Fibroblast of peridontal ligament (primary cell): Measurements from ENCODE around the gene ARHGAP15.

Experiments
- DNase-seq: peaks from one replicate; pipeline ENCODE4 v3.0.0-alpha.2; 2010; ENCODE audit errors: extremely low read depth

ARHGAP15 gene

GRCh38 chr2:143399631-143400069, 270.4 kb downstream of the ARHGAP15 start:
- DNase-seq = no peak

DNA sequence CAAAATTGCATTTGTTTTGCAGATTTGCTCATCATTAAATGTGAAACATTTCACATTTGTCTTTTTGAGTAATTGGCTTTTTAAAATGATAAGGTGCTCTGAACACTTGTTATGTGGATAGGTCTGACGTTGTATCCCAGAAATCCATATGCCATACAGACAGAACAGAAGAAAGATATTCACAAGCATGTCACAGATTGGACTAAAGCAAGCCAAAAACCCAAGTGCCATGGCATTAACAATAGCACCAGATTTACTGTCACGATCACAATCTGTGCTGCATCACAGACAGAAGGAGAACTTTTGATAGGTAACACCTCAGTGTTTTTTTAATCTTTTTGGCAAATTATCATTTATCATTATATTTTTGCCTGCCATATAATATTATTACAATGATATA, 272.6 kb downstream of the ARHGAP15 start:
- DNase-seq = no peak

- no peak for DNase-seq
These were observed 273.2 kb downstream of the ARHGAP15 start for GRCh38 chr2:143402451-143402850.

DNA sequence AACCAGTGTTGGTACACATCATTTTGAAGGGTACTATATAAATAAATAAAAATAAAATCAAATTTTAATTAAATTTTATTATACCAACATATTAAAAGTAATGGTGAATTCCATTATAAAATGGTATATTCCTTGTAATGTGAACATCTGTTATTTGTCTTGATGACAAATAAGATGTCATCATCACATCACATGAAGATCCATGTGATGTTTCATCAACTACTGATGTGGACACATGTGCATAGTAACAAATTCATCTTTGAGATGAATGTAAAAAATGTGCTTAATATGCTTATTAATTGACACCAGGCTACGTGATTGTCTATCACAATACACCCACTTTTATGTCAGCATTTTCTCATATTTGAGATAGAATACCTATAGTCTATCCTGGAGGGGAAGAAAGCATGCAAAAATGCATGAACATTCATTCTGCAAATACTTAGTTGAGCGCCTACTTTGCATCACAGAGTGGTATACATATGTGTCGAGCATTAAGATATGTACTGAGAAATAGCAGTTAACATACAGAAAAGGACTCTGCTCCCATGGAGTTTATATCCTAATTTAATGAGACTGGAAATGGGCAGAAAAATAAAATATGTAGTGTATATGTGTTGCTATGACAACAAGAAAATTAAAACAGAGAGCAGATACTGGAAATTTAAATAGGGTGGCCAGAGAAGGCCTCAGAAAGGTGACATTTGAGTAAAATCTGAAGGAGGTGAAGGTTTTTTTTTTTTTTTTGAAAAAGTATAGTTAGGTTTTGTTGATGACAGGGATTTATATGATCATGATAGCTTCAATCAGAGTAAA, 281.1 kb downstream of the ARHGAP15 start:
- no peak for DNase-seq

DNA sequence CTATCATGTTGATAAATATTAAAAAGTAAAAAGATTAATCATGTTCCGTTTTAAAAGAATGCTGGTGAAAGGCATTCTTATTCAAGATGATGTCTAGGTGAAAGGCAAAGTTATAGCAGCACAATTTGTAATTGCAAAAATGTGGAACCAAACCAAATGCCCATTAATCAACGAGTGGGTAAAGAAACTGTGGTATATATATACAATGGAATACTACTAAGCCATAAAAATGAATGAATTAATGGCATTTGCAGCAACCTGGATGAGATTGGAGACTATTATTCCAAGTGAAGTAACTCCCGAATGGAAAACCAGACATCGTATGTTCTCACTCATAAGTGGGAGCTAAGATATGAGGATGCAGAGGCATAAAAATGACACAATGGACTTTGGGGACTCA, 286.4 kb downstream of the ARHGAP15 start:
- no peak for DNase-seq

GRCh38 chr2:143417428-143417827, 288.2 kb downstream of the ARHGAP15 start:
- DNase-seq = no peak

GRCh38 chr2:143420313-143420712, 291.1 kb downstream of the ARHGAP15 start:
- DNase-seq = peak; percentile 71

DNA sequence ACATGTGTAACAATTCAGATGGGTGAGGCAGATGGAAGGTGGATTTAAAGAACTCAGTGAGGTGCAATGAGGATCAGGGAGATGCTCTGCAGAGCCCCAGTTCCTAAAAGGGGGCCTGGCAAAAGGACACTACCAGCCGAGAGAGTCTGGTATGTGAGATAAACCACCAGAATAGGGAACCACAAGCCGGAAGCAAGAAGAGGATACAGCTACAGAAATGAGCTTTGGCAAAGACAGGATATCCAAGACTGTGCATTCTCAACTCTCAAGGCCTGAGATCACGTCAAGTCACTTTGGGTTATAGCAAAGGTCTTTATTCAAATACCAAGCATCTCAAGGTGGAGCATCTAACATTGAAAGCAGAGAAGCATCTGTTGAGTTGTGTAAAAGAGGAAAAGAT, 293.5 kb downstream of the ARHGAP15 start:
- DNase-seq = no peak

GRCh38 chr2:143425896-143426295, 296.7 kb downstream of the ARHGAP15 start:
- no peak for DNase-seq

GRCh38 chr2:143426296-143426695, 297.1 kb downstream of the ARHGAP15 start:
- DNase-seq = peak; percentile 87

DNA sequence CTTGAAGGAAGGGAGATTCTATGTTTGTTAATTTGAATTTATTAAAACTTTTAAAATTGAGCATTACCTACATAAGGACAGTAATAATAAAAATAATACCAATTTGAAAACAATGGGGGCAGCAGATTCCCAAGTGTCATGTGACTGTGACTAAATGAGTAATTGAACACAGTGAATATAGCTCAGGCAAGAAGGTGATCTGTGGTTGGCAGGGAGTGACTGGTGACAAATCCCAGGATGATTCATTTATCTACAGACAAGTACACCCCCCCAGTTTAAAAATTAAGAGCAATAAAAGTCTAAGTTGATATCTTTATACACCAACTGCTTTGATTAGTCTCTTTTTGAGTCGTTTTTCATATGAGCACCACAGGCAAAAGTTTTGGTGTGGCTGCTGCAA, 299.5 kb downstream of the ARHGAP15 start:
- DNase-seq = no peak

DNA sequence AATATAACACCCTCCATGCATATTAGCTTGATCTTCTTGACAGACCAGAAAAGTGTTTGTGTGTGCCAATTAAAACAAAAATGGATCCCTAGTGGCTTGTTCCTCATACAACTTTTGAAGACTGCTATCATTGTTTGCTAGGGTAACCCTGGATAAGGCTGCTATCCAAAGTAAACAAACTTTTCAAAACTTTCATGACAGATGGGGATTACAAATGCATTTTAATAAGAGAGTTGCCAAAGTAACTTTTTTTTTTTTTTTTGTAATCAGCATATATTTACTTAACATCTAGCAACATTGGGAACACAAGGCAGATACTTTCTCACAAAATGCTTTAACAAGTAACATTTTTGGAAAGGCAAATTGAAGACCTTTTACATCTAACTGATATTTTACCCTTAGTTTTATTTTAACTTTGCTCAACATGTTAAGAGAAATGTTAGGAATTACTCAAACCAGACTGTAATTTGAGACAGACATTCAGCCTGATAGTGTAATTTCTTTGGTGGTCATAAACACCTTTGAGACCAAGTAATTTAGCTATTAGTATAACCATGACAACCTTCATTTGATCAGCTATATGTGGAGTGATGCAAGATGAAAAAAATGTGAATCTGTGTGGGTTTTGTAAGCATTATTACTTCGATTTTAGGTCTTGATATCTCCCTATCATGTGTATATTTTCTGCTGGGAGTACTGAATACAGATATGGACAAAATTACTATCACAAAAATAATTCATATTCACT, 300.9 kb downstream of the ARHGAP15 start:
- DNase-seq = peak; percentile 61

DNA sequence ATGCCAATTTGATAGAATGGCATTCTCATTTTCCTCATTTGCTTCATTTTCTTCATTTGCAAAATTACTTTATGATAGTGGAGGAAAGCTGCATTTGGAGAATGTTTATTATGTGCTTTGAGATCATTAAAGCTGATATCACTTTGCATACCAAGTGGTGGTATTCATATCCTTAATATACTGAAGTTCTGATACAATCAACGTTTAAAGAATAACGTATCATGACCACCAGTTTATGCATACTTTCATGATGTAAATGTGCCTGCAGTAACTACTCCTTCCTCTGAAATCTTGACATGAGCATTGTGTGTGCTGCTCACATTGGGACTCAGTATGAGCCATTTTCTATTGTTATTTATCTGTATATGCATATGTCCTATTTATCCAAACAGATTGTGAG, 302.1 kb downstream of the ARHGAP15 start:
- peak; percentile 36 for DNase-seq

- DNase-seq = peak; percentile 52
These were observed 304.0 kb downstream of the ARHGAP15 start for GRCh38 chr2:143433251-143433650.

- no peak for DNase-seq
These were observed 304.6 kb downstream of the ARHGAP15 start for GRCh38 chr2:143433840-143434239.

DNA sequence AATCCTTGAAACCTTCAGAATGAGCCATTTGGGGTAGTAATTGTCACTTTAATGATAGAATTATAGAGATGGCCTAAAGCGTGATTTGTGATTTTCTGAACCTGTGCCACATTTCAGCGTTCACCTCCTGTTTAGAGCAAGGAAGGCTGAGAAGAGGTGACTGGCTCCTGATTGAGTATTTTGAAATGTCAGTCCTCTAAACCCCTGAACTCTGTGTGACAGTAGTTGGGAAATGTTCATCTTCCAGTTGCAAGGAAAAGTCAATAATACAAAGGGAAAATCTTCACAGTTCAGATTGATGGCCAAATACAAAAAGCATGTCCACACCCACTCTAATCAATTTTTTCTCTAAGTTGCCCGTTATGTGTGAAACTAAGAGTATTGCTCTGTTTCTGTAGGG, 305.2 kb downstream of the ARHGAP15 start:
- no peak for DNase-seq

- DNase-seq = no peak
These were observed 305.9 kb downstream of the ARHGAP15 start for GRCh38 chr2:143435131-143435530.

GRCh38 chr2:143436951-143437350, 307.7 kb downstream of the ARHGAP15 start:
- DNase-seq = no peak

- DNase-seq = no peak
These were observed 311.3 kb downstream of the ARHGAP15 start for GRCh38 chr2:143440411-143441012.

GRCh38 chr2:143442193-143442592, 313.0 kb downstream of the ARHGAP15 start:
- DNase-seq = no peak

DNA sequence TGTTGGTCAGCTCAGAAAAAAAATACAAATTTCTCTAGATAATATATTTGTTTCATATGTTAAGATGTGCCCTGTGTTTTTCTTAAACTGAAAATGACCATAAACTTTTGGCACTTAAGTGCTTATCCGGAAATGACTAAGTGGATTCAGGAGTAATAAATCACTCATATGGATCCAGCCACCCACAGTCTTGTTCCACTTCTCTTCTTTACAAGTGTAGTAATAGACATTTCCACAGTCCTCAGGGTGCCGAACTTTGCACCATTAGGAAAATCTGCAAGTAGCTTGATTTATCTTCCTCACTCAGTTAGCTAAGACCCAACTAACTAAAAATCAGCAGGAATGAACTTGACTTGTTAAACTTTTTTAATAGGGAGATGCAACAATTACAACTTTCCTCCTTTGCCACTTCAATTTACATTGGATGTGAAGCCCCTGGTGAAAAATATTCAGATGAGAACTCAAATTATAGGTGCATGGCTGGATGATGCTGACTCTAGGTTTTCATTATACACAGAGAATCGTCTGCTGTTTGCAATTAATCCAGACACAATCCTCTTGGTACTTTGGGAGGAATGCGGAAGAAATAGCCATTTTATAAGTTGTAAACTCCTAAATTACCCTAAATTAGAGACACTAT, 322.5 kb downstream of the ARHGAP15 start:
- DNase-seq = no peak

GRCh38 chr2:143452817-143453451, 323.7 kb downstream of the ARHGAP15 start:
- no peak for DNase-seq
